HEK293T (cell line): ENCODE data around the gene KIF27.
"Not testable (repeated sequence)": the region's sequence is repeated elsewhere in the genome, so short reads cannot be mapped to it uniquely, and the experiment has no call there.

ENCODE experiments used
- CTCF ChIA-PET: fragments of 350-600 bp; formaldehyde crosslinking; extraction: SDS; loops from one replicate; lab custom pipeline; 2021; ENCODE audit warnings: antibody characterized with exemption, inconsistent platforms; lab: Yijun Ruan, JAX
- POLR2A ChIA-PET: fragments of 350-600 bp; formaldehyde crosslinking; extraction: SDS; loops from one replicate; lab custom pipeline; 2020; ENCODE audit warnings: antibody characterized with exemption, inconsistent platforms; lab: Yijun Ruan, JAX
- DNase-seq: peaks from one replicate; pipeline ENCODE4 v3.0.0; 2012; ENCODE audit warnings: mixed read lengths; ENCODE audit errors: extremely low spot score
- BHLHE40 ChIP-seq: fragments of 450-650 bp; IDR thresholded peaks from 2 replicates; pipeline ENCODE4 v1.6.1; 2016; ENCODE audit warnings: mild to moderate bottlenecking, moderate library complexity, borderline replicate concordance
- CTBP1 ChIP-seq: fragments of 450-650 bp; IDR thresholded peaks from 2 replicates; pipeline ENCODE4 v1.6.1; 2016; ENCODE audit warnings: borderline replicate concordance
- HDGF ChIP-seq: fragments of 450-650 bp; IDR thresholded peaks from 2 replicates; pipeline ENCODE4 v1.6.1; 2017; ENCODE audit warnings: antibody characterized with exemption, borderline replicate concordance
- LEF1 ChIP-seq: fragments of 450-650 bp; IDR thresholded peaks from 2 replicates; pipeline ENCODE4 v1.6.1; 2017; ENCODE audit warnings: mild to moderate bottlenecking, borderline replicate concordance
- SP1 ChIP-seq: fragments of 450-650 bp; IDR thresholded peaks from 2 replicates; pipeline ENCODE4 v1.6.1; 2017
- SUZ12 ChIP-seq: fragments of 450-650 bp; IDR thresholded peaks from 2 replicates; pipeline ENCODE4 v1.6.1; 2016; ENCODE audit warnings: mild to moderate bottlenecking
- TARDBP ChIP-seq: fragments of 450-650 bp; IDR thresholded peaks from 2 replicates; pipeline ENCODE4 v1.6.1; 2016

The KIF27 gene

GRCh38 chr9:83875559-83875958, 45.7 kb downstream of the KIF27 start:
- CTCF ChIA-PET, DNase-seq, POLR2A ChIA-PET: not testable (repeated sequence)

GRCh38 chr9:83849895-83850294, 71.3 kb downstream of the KIF27 start:
- POLR2A ChIA-PET, DNase-seq, CTCF ChIA-PET: not testable (repeated sequence)

GRCh38 chr9:83837070-83837643, 84.1 kb downstream of the KIF27 start:
- DNase-seq, CTCF ChIA-PET, POLR2A ChIA-PET: not testable (repeated sequence)

- DNase-seq, CTCF ChIA-PET: not testable (repeated sequence)
These were observed 90.7 kb downstream of the KIF27 start for GRCh38 chr9:83830426-83831071.

GRCh38 chr9:83824986-83825623, 96.1 kb downstream of the KIF27 start:
- POLR2A ChIA-PET = not testable (repeated sequence)

More at GRCh38 chr9:83830426-83831071, 90.7 kb downstream of the KIF27 start:
- POLR2A ChIA-PET = not testable (repeated sequence)

GRCh38 chr9:83817356-83818278, 103.6 kb downstream of the KIF27 start, which contains the start of gene GKAP1:
Gene GKAP1 (minus strand): TSS chr9:83817769. CDS start chr9:83806517, 11,252 bp downstream.
- peak; percentile 76 for DNase-seq
- CTCF ChIA-PET, POLR2A ChIA-PET: not testable (repeated sequence)

More at GRCh38 chr9:83824986-83825623, 96.1 kb downstream of the KIF27 start:
- CTCF ChIA-PET, DNase-seq: not testable (repeated sequence)

- CTCF ChIA-PET, POLR2A ChIA-PET: not testable (repeated sequence)
- peak; percentile 14 for DNase-seq
These were observed 104.2 kb downstream of the KIF27 start for GRCh38 chr9:83817011-83817355.

- CTCF ChIA-PET, POLR2A ChIA-PET, DNase-seq: not testable (repeated sequence)
These were observed 106.1 kb downstream of the KIF27 start for GRCh38 chr9:83815120-83815519.

- CTCF ChIA-PET, DNase-seq, POLR2A ChIA-PET: not testable (repeated sequence)
These were observed 112.0 kb downstream of the KIF27 start for GRCh38 chr9:83809213-83809612.

GRCh38 chr9:83804454-83804853, 116.8 kb downstream of the KIF27 start:
- POLR2A ChIA-PET = not testable (repeated sequence)

GRCh38 chr9:83803941-83804340, 117.3 kb downstream of the KIF27 start:
- POLR2A ChIA-PET, CTCF ChIA-PET: not testable (repeated sequence)

More at GRCh38 chr9:83804454-83804853, 116.8 kb downstream of the KIF27 start:
- CTCF ChIA-PET, DNase-seq: not testable (repeated sequence)

GRCh38 chr9:83800236-83801033, 120.8 kb downstream of the KIF27 start:
- DNase-seq = no peak
- ChIA-PET POLR2A (no interaction called here), CTCF (no interaction called here)
- no peak for TF ChIP-seq HDGF
- TF ChIP-seq BHLHE40 = no peak
- TF ChIP-seq SUZ12 = no peak
- TF ChIP-seq CTBP1 = no peak
- no peak for TF ChIP-seq LEF1
- TF ChIP-seq SP1 = no peak
- TF ChIP-seq TARDBP = no peak

More at GRCh38 chr9:83803941-83804340, 117.3 kb downstream of the KIF27 start:
- not testable (repeated sequence) for DNase-seq
